Mammary microvascular endothelial cell (primary cell): Measurements from ENCODE around the gene SMPD1. TPM values are rescaled to one million over a fixed set of nuclear protein-coding genes. Genes with fewer than 3 reads are reported as not detected.

Experiments used
- total RNA-seq: library from RNA; depleted of rRNA; stranded (reverse); fragments of >200 nt; gene quantifications from 2 replicates; pipeline ENCODE4 v1.2.3, GENCODE V29; 2015

The SMPD1 gene
- total RNA-seq = 49.5 and 55.6 TPM in 2 replicates

GRCh38 chr11:6389905-6390717 is at the start of gene SMPD1:
TSS of gene SMPD1 (plus strand) at chr11:6390474. CDS start at chr11:6390599, 125 bp downstream.

DNA sequence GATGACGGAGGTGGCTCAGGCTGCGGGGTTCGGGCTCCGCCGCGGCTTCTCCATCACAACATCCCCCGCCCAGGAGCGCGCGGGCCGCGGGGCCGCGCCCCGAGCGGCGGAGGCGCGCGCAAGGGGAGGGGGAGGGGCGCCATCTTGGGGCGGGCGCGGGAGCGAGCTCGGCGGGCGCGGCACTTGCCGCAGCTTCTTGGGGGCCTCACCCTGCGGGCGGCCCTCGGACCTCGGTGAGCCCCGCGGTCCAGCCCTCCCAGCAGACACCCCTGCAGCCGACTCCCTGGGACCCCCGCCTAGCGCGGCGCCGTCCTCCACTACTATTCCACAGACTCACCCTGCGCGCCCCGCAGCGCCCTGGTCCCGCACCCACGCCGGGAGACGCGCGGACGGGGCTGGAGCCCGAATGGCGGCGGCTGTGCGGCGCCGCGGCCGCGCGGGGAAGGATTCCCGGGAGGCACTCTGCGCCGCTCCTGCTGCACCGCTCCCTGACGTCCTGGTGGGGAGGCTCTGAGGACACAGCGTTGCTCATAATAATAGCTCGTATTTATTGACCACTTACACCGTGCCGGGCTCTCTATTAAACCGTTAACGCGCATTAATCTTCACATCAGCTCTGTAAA is 28.8 kb downstream of the SMPD1 start, which contains the start of gene APBB1:
Gene APBB1 (minus strand): TSS at position 86 of the 623 bp plus-strand sequence. CDS start 7,747 bp downstream, outside the sequence.

DNA sequence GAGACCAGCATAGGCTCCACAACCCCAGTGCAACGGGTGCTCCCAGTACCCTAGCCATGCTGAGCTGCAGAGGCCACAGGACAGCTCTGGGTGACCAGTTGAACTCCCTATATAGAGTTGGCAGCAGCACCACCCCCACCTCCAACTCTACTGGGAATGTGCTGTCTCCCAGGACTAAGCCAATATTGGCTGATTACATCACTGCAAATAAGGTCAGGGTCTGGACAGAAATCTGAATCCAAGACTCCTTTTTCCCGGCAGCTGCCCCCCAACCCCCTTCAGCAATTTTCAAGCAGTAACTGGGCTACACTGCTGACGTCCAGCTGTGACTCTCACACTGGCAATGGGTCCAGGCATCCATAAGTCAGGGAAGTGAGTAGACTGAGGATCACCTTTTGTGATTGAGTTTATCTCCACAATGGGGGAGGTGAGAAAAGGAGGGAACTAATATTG is 50.7 kb downstream of the SMPD1 start, which contains the start of gene HPX:
Gene HPX (minus strand): TSS at position 82 of the 453 bp plus-strand sequence. CDS start 24 bp downstream, at position 58.

Other genes starting within 250 kb of the SMPD1 start
- not detected in 2 replicates for gene OR52B2, start 220.1 kb upstream of the SMPD1 start, total RNA-seq
- not detected in 2 replicates for gene OR52W1, start 191.2 kb upstream of the SMPD1 start, total RNA-seq
- not detected in 2 replicates for gene C11orf42, start 184.9 kb upstream of the SMPD1 start, total RNA-seq
- gene FHIP1B, start 155.8 kb upstream of the SMPD1 start, total RNA-seq = 11.1 and 11.3 TPM in 2 replicates
- not detected in 2 replicates for gene CNGA4, start 151.4 kb upstream of the SMPD1 start, total RNA-seq
- gene CCKBR, start 130.6 kb upstream of the SMPD1 start, total RNA-seq = not detected in 2 replicates
- gene CAVIN3, start 70.0 kb upstream of the SMPD1 start, total RNA-seq = 582 and 692 TPM in 2 replicates
- 34.8 and 38.8 TPM in 2 replicates for gene APBB1, start 28.6 kb downstream of the SMPD1 start, total RNA-seq
- 0.27 TPM in 1 of 2 replicates, not detected in the other for gene HPX, start 50.5 kb downstream of the SMPD1 start, total RNA-seq
- gene TRIM3, start 83.5 kb downstream of the SMPD1 start, total RNA-seq = 14.1 and 18.9 TPM in 2 replicates
- gene ARFIP2, start 90.9 kb downstream of the SMPD1 start, total RNA-seq = 33.8 and 38.9 TPM in 2 replicates
- gene TIMM10B, start 91.0 kb downstream of the SMPD1 start, total RNA-seq = 20.7 and 28.3 TPM in 2 replicates
- 0.47 and 2.3 TPM in 2 replicates for gene DNHD1, start 106.8 kb downstream of the SMPD1 start, total RNA-seq
- 17.4 and 19.6 TPM in 2 replicates for gene RRP8, start 213.1 kb downstream of the SMPD1 start, total RNA-seq
- 179 and 196 TPM in 2 replicates for gene ILK, start 213.3 kb downstream of the SMPD1 start, total RNA-seq
- gene TAF10, start 221.7 kb downstream of the SMPD1 start, total RNA-seq = 37.4 and 42.3 TPM in 2 replicates
- gene TPP1, start 228.9 kb downstream of the SMPD1 start, total RNA-seq = 51.3 and 99.0 TPM in 2 replicates